Fibroblast of lung (primary cell): Measurements from ENCODE around the gene GM2A.

Source experiments
- EZH2 ChIP-seq: IDR thresholded peaks from 2 replicates; pipeline ENCODE4 v1.5.1; 2012; ENCODE audit warnings: low read length, control low read depth, mild to moderate bottlenecking; ENCODE audit errors: missing control alignments
- TF ChIP-seq, protein P1 (sequence below), 2 donors: IDR thresholded peaks in 1 of 2; conservative IDR thresholded peaks in 1 of 2; 1 replicate in 1 of 2; 2 replicates in 1 of 2; pipeline ENCODE4 v1.5.1; 2011 to 2012; ENCODE audit warnings: low read length in 2 of 2, control low read depth in 1 of 2, inconsistent platforms in 1 of 2, low read depth in 1 of 2, mild to moderate bottlenecking in 1 of 2

DNA sequence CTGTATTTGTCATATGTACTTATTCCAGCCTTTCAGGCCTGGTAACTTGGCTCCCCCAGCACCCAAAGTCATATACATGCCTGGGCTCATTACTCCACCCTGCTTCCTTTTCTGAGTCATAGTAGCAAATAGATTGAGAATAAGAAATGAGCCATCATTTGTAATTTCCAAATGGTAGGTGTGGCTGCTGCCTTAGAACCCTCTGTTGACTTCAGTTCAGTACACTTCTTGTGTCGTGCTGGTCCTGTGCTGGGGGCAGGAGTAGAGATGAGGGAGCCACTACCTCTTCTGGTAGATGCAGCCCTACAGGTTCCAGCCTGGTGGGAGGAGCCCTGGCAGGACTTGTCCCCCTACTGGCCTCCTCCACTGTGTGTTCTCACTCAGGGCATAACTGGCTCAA, 11.1 kb downstream of the GM2A start:
- TF ChIP-seq EZH2: no peak
- TF ChIP-seq, protein P1, sequence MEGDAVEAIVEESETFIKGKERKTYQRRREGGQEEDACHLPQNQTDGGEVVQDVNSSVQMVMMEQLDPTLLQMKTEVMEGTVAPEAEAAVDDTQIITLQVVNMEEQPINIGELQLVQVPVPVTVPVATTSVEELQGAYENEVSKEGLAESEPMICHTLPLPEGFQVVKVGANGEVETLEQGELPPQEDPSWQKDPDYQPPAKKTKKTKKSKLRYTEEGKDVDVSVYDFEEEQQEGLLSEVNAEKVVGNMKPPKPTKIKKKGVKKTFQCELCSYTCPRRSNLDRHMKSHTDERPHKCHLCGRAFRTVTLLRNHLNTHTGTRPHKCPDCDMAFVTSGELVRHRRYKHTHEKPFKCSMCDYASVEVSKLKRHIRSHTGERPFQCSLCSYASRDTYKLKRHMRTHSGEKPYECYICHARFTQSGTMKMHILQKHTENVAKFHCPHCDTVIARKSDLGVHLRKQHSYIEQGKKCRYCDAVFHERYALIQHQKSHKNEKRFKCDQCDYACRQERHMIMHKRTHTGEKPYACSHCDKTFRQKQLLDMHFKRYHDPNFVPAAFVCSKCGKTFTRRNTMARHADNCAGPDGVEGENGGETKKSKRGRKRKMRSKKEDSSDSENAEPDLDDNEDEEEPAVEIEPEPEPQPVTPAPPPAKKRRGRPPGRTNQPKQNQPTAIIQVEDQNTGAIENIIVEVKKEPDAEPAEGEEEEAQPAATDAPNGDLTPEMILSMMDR (conservative IDR thresholded peaks at IDR 0.05 in 1 of 2, IDR thresholded peaks at IDR 0.05 in 1 of 2; ENCODE audit: low read depth in 1 of 2, low read length in 2 of 2): no peak
